ENCODE results near the gene MACROH2A1. TPM values are rescaled to one million over a fixed set of nuclear protein-coding genes. Genes with fewer than 3 reads are reported as not detected.

The MACROH2A1 gene
- polyA plus RNA-seq, 1 donor = 99.9 TPM

GRCh38 chr5:135319458-135319857 is 79.6 kb downstream of the MACROH2A1 start:
- DNase-seq (ENCODE audit: low read depth) = no peak

- DNase-seq (ENCODE audit: low read depth) = no peak
These were observed 80.1 kb downstream of the MACROH2A1 start for GRCh38 chr5:135318924-135319323.

- no peak for DNase-seq (ENCODE audit: low read depth)
These were observed 81.0 kb downstream of the MACROH2A1 start for GRCh38 chr5:135318037-135318436.

GRCh38 chr5:135317286-135317685 is 81.7 kb downstream of the MACROH2A1 start:
- DNase-seq (ENCODE audit: low read depth) = no peak

- no peak for DNase-seq (ENCODE audit: low read depth)
These were observed 83.6 kb downstream of the MACROH2A1 start for GRCh38 chr5:135315386-135315785.

GRCh38 chr5:135313946-135314345 is 85.1 kb downstream of the MACROH2A1 start:
- DNase-seq (ENCODE audit: low read depth) = no peak

GRCh38 chr5:135313405-135313804 is 85.6 kb downstream of the MACROH2A1 start:
- DNase-seq (ENCODE audit: low read depth) = no peak

- no peak for DNase-seq (ENCODE audit: low read depth)
These were observed 86.6 kb downstream of the MACROH2A1 start for GRCh38 chr5:135312255-135312935.

GRCh38 chr5:135310328-135310989 is 88.6 kb downstream of the MACROH2A1 start:
- DNase-seq (ENCODE audit: low read depth) = no peak

- no peak for DNase-seq (ENCODE audit: low read depth)
These were observed 89.4 kb downstream of the MACROH2A1 start for GRCh38 chr5:135309391-135310327.

GRCh38 chr5:135308752-135309151 is 90.3 kb downstream of the MACROH2A1 start:
- DNase-seq (ENCODE audit: low read depth) = no peak

GRCh38 chr5:135308245-135308644 is 90.8 kb downstream of the MACROH2A1 start:
- DNase-seq (ENCODE audit: low read depth) = no peak

- no peak for DNase-seq (ENCODE audit: low read depth)
These were observed 91.7 kb downstream of the MACROH2A1 start for GRCh38 chr5:135307143-135307903.

- no peak for DNase-seq (ENCODE audit: low read depth)
These were observed 92.5 kb downstream of the MACROH2A1 start for GRCh38 chr5:135306557-135306956.

GRCh38 chr5:135304352-135305221 is 94.4 kb downstream of the MACROH2A1 start:
- no peak for DNase-seq (ENCODE audit: low read depth)

GRCh38 chr5:135303582-135304173 is 95.4 kb downstream of the MACROH2A1 start:
- DNase-seq (ENCODE audit: low read depth) = no peak

GRCh38 chr5:135296900-135297816 is 101.9 kb downstream of the MACROH2A1 start:
- no peak for DNase-seq (ENCODE audit: low read depth)

GRCh38 chr5:135295852-135296251 is 103.2 kb downstream of the MACROH2A1 start:
- DNase-seq (ENCODE audit: low read depth) = no peak

- no peak for DNase-seq (ENCODE audit: low read depth)
These were observed 104.2 kb downstream of the MACROH2A1 start for GRCh38 chr5:135294793-135295192.
